BE2C (cell line): Measurements from ENCODE around the gene PARD3.

Source experiments
- DNase-seq: peaks from one replicate; pipeline ENCODE4 v3.0.0-alpha.2; 2020
- H3K27me3 ChIP-seq: fragments of 250-450 bp; sonication (Bioruptor Pico); 2 replicates; pipeline ENCODE4 v1.5.1; 2020; ENCODE audit warnings: mild to moderate bottlenecking
- H3K36me3 ChIP-seq: fragments of 250-450 bp; sonication (Bioruptor Pico); 2 replicates; pipeline ENCODE4 v1.5.1; 2020; ENCODE audit warnings: mild to moderate bottlenecking
- H3K4me1 ChIP-seq: fragments of 250-450 bp; sonication (Bioruptor Pico); 2 replicates; pipeline ENCODE4 v1.5.1; 2020
- H3K4me3 ChIP-seq: 2 replicates; pipeline ENCODE4 v1.5.1; 2011; ENCODE audit warnings: low read depth, low read length
- H3K9me3 ChIP-seq: fragments of 250-450 bp; sonication (Bioruptor Pico); 2 replicates; pipeline ENCODE4 v1.5.1; 2020
- TF ChIP-seq, protein P1 (sequence below): IDR thresholded peaks from 2 replicates; pipeline ENCODE4 v1.5.1; 2012; ENCODE audit warnings: mild to moderate bottlenecking, low read depth, low read length

Gene PARD3

GRCh38 chr10:34092891-34093290, 722.2 kb downstream of the PARD3 start:
- no peak overlapping the region for H3K4me3 ChIP-seq
- TF ChIP-seq, protein P1, sequence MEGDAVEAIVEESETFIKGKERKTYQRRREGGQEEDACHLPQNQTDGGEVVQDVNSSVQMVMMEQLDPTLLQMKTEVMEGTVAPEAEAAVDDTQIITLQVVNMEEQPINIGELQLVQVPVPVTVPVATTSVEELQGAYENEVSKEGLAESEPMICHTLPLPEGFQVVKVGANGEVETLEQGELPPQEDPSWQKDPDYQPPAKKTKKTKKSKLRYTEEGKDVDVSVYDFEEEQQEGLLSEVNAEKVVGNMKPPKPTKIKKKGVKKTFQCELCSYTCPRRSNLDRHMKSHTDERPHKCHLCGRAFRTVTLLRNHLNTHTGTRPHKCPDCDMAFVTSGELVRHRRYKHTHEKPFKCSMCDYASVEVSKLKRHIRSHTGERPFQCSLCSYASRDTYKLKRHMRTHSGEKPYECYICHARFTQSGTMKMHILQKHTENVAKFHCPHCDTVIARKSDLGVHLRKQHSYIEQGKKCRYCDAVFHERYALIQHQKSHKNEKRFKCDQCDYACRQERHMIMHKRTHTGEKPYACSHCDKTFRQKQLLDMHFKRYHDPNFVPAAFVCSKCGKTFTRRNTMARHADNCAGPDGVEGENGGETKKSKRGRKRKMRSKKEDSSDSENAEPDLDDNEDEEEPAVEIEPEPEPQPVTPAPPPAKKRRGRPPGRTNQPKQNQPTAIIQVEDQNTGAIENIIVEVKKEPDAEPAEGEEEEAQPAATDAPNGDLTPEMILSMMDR: no peak
- H3K27me3 ChIP-seq: no peaks in the 10 kb centered on the region
- no peaks in the 10 kb centered on the region for H3K4me1 ChIP-seq
- H3K9me3 ChIP-seq: no peaks in the 10 kb centered on the region
- no peak for DNase-seq
- no peaks in the 10 kb centered on the region for H3K36me3 ChIP-seq

DNA sequence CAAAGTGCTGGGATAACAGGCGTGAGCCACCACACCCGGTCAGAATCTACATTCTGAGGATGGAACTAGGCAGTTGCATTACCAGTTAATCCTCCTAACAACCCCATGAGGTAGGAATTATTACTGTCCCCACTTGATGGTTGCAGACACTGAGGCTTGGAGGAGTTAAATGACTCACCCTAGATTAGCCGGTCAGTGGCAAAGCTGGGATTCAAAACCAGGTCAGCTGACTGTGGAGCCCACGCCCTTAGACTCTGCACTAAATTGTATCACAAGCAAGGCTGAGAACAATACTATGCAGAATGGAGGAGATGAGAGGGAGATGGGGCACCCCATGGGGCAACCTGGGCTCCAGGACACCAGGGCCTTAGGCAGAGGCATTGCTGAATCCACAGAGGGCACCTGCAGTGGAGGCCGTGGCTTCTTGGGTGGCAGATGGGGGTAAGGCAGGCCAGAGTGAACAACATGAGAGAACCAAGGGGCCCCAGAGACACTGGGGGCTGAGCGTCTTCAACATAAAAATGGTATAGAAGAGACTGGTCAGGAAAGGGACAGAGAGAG, 723.4 kb downstream of the PARD3 start:
- Histone ChIP-seq H3K9me3 (no peaks in the 10 kb centered on the region), H3K4me3 (no peak overlapping the region), H3K36me3 (no peaks in the 10 kb centered on the region), H3K27me3 (no peaks in the 10 kb centered on the region), H3K4me1 (no peaks in the 10 kb centered on the region)
- DNase-seq: no peak
- TF ChIP-seq, protein P1: no peak

- H3K4me3 ChIP-seq: no peak overlapping the region
- TF ChIP-seq, protein P1: no peak
- H3K27me3 ChIP-seq: no peaks in the 10 kb centered on the region
- no peaks in the 10 kb centered on the region for H3K9me3 ChIP-seq
- no peaks in the 10 kb centered on the region for H3K4me1 ChIP-seq
- H3K36me3 ChIP-seq: no peaks in the 10 kb centered on the region
- no peak for DNase-seq
These were observed 725.8 kb downstream of the PARD3 start for GRCh38 chr10:34089253-34089652.

- TF ChIP-seq, protein P1: no peak
- no peaks in the 10 kb centered on the region for H3K4me1 ChIP-seq
- H3K27me3 ChIP-seq: no peaks in the 10 kb centered on the region
- no peaks in the 10 kb centered on the region for H3K9me3 ChIP-seq
- H3K4me3 ChIP-seq: no peak overlapping the region
- H3K36me3 ChIP-seq: no peaks in the 10 kb centered on the region
- no peak for DNase-seq
These were observed 726.8 kb downstream of the PARD3 start for GRCh38 chr10:34088208-34088794.

GRCh38 chr10:34087095-34087418, 728.0 kb downstream of the PARD3 start:
- TF ChIP-seq, protein P1: no peak

GRCh38 chr10:34083567-34083966, 731.5 kb downstream of the PARD3 start:
- TF ChIP-seq, protein P1: no peak
- H3K4me1 ChIP-seq: no peaks in the 10 kb centered on the region
- DNase-seq: no peak
- no peaks in the 10 kb centered on the region for H3K36me3 ChIP-seq
- H3K9me3 ChIP-seq: no peaks in the 10 kb centered on the region
- H3K27me3 ChIP-seq: no peaks in the 10 kb centered on the region
- H3K4me3 ChIP-seq: no peak overlapping the region

More at GRCh38 chr10:34087095-34087418, 728.0 kb downstream of the PARD3 start:
- no peak for DNase-seq
- Histone ChIP-seq H3K36me3 (no peaks in the 10 kb centered on the region), H3K4me3 (no peak overlapping the region), H3K27me3 (no peaks in the 10 kb centered on the region), H3K9me3 (no peaks in the 10 kb centered on the region), H3K4me1 (no peaks in the 10 kb centered on the region)
